Parathyroid adenoma (tissue), 2 donors: ENCODE data around the gene OR56A3.

Source experiments
- H2AFZ ChIP-seq: fragments of 300-600 bp; sonication (generic); one replicate; pipeline ENCODE4 v1.7.0; 2017; ENCODE audit warnings: antibody characterized with exemption, mild to moderate bottlenecking
- H3K27ac ChIP-seq: fragments of 300-600 bp; sonication (generic); one replicate; pipeline ENCODE4 v1.7.0; 2017
- H3K27me3 ChIP-seq: fragments of 300-600 bp; sonication (generic); one replicate; pipeline ENCODE4 v1.7.0; 2017; ENCODE audit warnings: low read length; ENCODE audit not compliant: control insufficient read depth, insufficient read depth
- H3K36me3 ChIP-seq: fragments of 300-600 bp; sonication (generic); one replicate; pipeline ENCODE4 v1.7.0; 2017; ENCODE audit warnings: low read length; ENCODE audit not compliant: control insufficient read depth, insufficient read depth
- H3K4me1 ChIP-seq: fragments of 300-600 bp; sonication (generic); one replicate; pipeline ENCODE4 v1.7.0; 2017; ENCODE audit warnings: control low read depth
- H3K4me2 ChIP-seq: fragments of 300-600 bp; sonication (generic); one replicate; pipeline ENCODE4 v1.7.0; 2017; ENCODE audit warnings: low read length
- H3K4me3 ChIP-seq: fragments of 300-600 bp; sonication (generic); one replicate; pipeline ENCODE4 v1.7.0; 2017; ENCODE audit warnings: low read depth, low read length
- H3K79me2 ChIP-seq: fragments of 300-600 bp; sonication (generic); one replicate; pipeline ENCODE4 v1.7.0; 2017; ENCODE audit warnings: control low read depth
- H3K9ac ChIP-seq: fragments of 300-600 bp; sonication (generic); one replicate; pipeline ENCODE4 v1.7.0; 2017; ENCODE audit warnings: mild to moderate bottlenecking
- H3K9me3 ChIP-seq: fragments of 300-600 bp; sonication (generic); one replicate; pipeline ENCODE4 v1.7.0; 2017; ENCODE audit warnings: low read length; ENCODE audit not compliant: control insufficient read depth
- CTCF ChIP-seq: fragments of 300-600 bp; sonication (generic); IDR thresholded peaks from one replicate; pipeline ENCODE4 v1.7.0; 2017; ENCODE audit warnings: antibody characterized with exemption, mild to moderate bottlenecking
- donor health status: primary hyperparathyroidism.

The OR56A3 gene

GRCh38 chr11:5922749-5923426 lies 19.2 kb upstream of the OR56A3 start:
- no peak overlapping the region for H3K4me2 ChIP-seq
- H3K4me3 ChIP-seq: no peak overlapping the region

GRCh38 chr11:5923427-5923776 lies 18.6 kb upstream of the OR56A3 start:
- no peaks in the 10 kb centered on the region for H3K9me3 ChIP-seq
- no peaks in the 10 kb centered on the region for H3K79me2 ChIP-seq
- H3K4me1 ChIP-seq: no peaks in the 10 kb centered on the region
- H2AFZ ChIP-seq: no peak overlapping the region
- H3K4me2 ChIP-seq: no peak overlapping the region
- no peak overlapping the region for H3K4me3 ChIP-seq
- no peak overlapping the region for H3K27ac ChIP-seq
- no peak overlapping the region for H3K9ac ChIP-seq
- H3K36me3 ChIP-seq: no peaks in the 10 kb centered on the region
- no peaks in the 10 kb centered on the region for H3K27me3 ChIP-seq
- no peak for TF ChIP-seq CTCF

More at GRCh38 chr11:5922749-5923426, 19.2 kb upstream of the OR56A3 start:
- Histone ChIP-seq H3K27me3 (no peaks in the 10 kb centered on the region), H3K9ac (no peak overlapping the region), H3K27ac (no peak overlapping the region), H3K9me3 (no peaks in the 10 kb centered on the region), H3K4me1 (no peaks in the 10 kb centered on the region), H3K36me3 (no peaks in the 10 kb centered on the region), H3K79me2 (no peaks in the 10 kb centered on the region), H2AFZ (no peak overlapping the region)
- TF ChIP-seq CTCF: no peak

- no peak for TF ChIP-seq CTCF
- Histone ChIP-seq H3K4me2 (no peak overlapping the region), H3K27ac (no peak overlapping the region), H3K4me1 (no peaks in the 10 kb centered on the region), H3K9me3 (no peaks in the 10 kb centered on the region), H3K36me3 (no peaks in the 10 kb centered on the region), H3K79me2 (no peaks in the 10 kb centered on the region), H3K4me3 (no peak overlapping the region), H3K9ac (no peak overlapping the region), H3K27me3 (no peaks in the 10 kb centered on the region), H2AFZ (no peak overlapping the region)
Measured at GRCh38 chr11:5923794-5924193, 18.3 kb upstream of the OR56A3 start.

GRCh38 chr11:5928271-5928670 lies 13.8 kb upstream of the OR56A3 start:
- H3K4me1 ChIP-seq: no peaks in the 10 kb centered on the region
- no peak overlapping the region for H3K4me3 ChIP-seq
- no peak overlapping the region for H2AFZ ChIP-seq
- no peaks in the 10 kb centered on the region for H3K9me3 ChIP-seq
- no peaks in the 10 kb centered on the region for H3K36me3 ChIP-seq
- no peak overlapping the region for H3K9ac ChIP-seq
- no peaks in the 10 kb centered on the region for H3K27me3 ChIP-seq
- no peak overlapping the region for H3K27ac ChIP-seq
- TF ChIP-seq CTCF: no peak
- no peak overlapping the region for H3K4me2 ChIP-seq
- H3K79me2 ChIP-seq: no peaks in the 10 kb centered on the region

GRCh38 chr11:5928811-5929210 lies 13.2 kb upstream of the OR56A3 start:
- Histone ChIP-seq H3K36me3 (no peaks in the 10 kb centered on the region), H3K4me2 (no peak overlapping the region), H3K9ac (no peak overlapping the region), H3K4me3 (no peak overlapping the region), H3K27ac (no peak overlapping the region), H3K27me3 (no peaks in the 10 kb centered on the region), H3K9me3 (no peaks in the 10 kb centered on the region), H3K79me2 (no peaks in the 10 kb centered on the region), H2AFZ (no peak overlapping the region), H3K4me1 (no peaks in the 10 kb centered on the region)
- TF ChIP-seq CTCF: no peak
